Measurements from ENCODE around the gene CEP78.

CEP78 gene

GRCh38 chr9:78307360-78307759, 71.5 kb downstream of the CEP78 start:
- no peak for DNase-seq (ENCODE audit: low read depth)

GRCh38 chr9:78309066-78309465, 73.2 kb downstream of the CEP78 start:
- DNase-seq (ENCODE audit: low read depth), result no peak

GRCh38 chr9:78311075-78311474, 75.2 kb downstream of the CEP78 start:
- no peak for DNase-seq (ENCODE audit: low read depth)

- DNase-seq (ENCODE audit: low read depth), result no peak
These were observed 76.1 kb downstream of the CEP78 start for GRCh38 chr9:78311886-78312524.

- DNase-seq (ENCODE audit: low read depth), result no peak
These were observed 78.7 kb downstream of the CEP78 start for GRCh38 chr9:78314550-78314949.

- no peak for DNase-seq (ENCODE audit: low read depth)
These were observed 79.3 kb downstream of the CEP78 start for GRCh38 chr9:78314953-78315870.

- no peak for DNase-seq (ENCODE audit: low read depth)
These were observed 80.5 kb downstream of the CEP78 start for GRCh38 chr9:78316166-78316892.

- no peak for DNase-seq (ENCODE audit: low read depth)
These were observed 83.5 kb downstream of the CEP78 start for GRCh38 chr9:78319197-78320029.

- no peak for DNase-seq (ENCODE audit: low read depth)
These were observed 84.3 kb downstream of the CEP78 start for GRCh38 chr9:78320030-78320693.

GRCh38 chr9:78320875-78321496, 85.1 kb downstream of the CEP78 start:
- no peak for DNase-seq (ENCODE audit: low read depth)

- no peak for DNase-seq (ENCODE audit: low read depth)
These were observed 85.6 kb downstream of the CEP78 start for GRCh38 chr9:78321505-78321904.

- DNase-seq (ENCODE audit: low read depth), result no peak
These were observed 88.3 kb downstream of the CEP78 start for GRCh38 chr9:78324068-78324650.

GRCh38 chr9:78324682-78325081, 88.8 kb downstream of the CEP78 start:
- no peak for DNase-seq (ENCODE audit: low read depth)

GRCh38 chr9:78325343-78325742, 89.5 kb downstream of the CEP78 start:
- no peak for DNase-seq (ENCODE audit: low read depth)

GRCh38 chr9:78325846-78326360, 90.0 kb downstream of the CEP78 start:
- no peak for DNase-seq (ENCODE audit: low read depth)

- DNase-seq (ENCODE audit: low read depth), result no peak
These were observed 90.7 kb downstream of the CEP78 start for GRCh38 chr9:78326564-78326963.

Measured in activated T-helper 9 cell treated with anti-CD3 and anti-CD28 coated beads, Interleukin-2, amount 50 U/mL, for 16 hours (primary cell).